Naive thymus-derived CD4-positive, alpha-beta T cell (primary cell): ENCODE measurements around the gene RABL2A. TPM values are rescaled to one million over a fixed set of nuclear protein-coding genes. Genes with fewer than 3 reads are reported as not detected.
A peak's percentile ranks its signal among the peaks of the same experiment; 100 is the strongest.
"Not testable (repeated sequence)": the region's sequence is repeated elsewhere in the genome, so short reads cannot be mapped to it uniquely, and the experiment has no call there.

ENCODE experiments used
- ATAC-seq: fragments of 150-1000 bp; cut with Tn5 transposase; 2 replicates; pipeline ENCODE4 v1.10.0; 2021; ENCODE audit warnings: mild to moderate bottlenecking, moderate library complexity
- CTCF ChIA-PET: fragments of 350-600 bp; sonication (Branson Sonifier 250); formaldehyde crosslinking; loops from one replicate; lab custom pipeline; 2021; ENCODE audit warnings: antibody characterized with exemption; lab: Charles Lee
- POLR2A ChIA-PET: fragments of 350-600 bp; sonication (Branson Sonifier 250); formaldehyde crosslinking; loops from one replicate; lab custom pipeline; 2021; ENCODE audit warnings: antibody characterized with exemption, inconsistent platforms; lab: Charles Lee
- DNase-seq, 9 donors: peaks; one replicate each; pipeline versions ENCODE4 v3.0.0 to v3.0.0-alpha.2; 2020 to 2022; ENCODE audit warnings: mixed read lengths in 1 of 9
- H3K27ac ChIP-seq: one replicate; pipeline ENCODE4 v1.7.0; 2013; ENCODE audit warnings: mild to moderate bottlenecking, low read depth, low read length, moderate library complexity
- H3K27me3 ChIP-seq, 2 donors: one replicate each; pipeline ENCODE4 v1.7.0; 2013; ENCODE audit warnings: low read length in 2 of 2, mild to moderate bottlenecking in 2 of 2, moderate library complexity in 2 of 2; ENCODE audit not compliant: control insufficient read depth in 2 of 2, insufficient read depth in 2 of 2
- H3K36me3 ChIP-seq, 3 experiments: 1 replicate in 2 of 3; 2 replicates in 1 of 3; pipeline ENCODE4 v1.7.0; 2013; ENCODE audit warnings: low read length in 3 of 3, mild to moderate bottlenecking in 3 of 3, moderate library complexity in 1 of 3; ENCODE audit not compliant: insufficient read depth in 3 of 3, control insufficient read depth in 2 of 3
- H3K4me1 ChIP-seq, 2 donors: one replicate each; pipeline ENCODE4 v1.7.0; 2013; ENCODE audit warnings: low read length in 2 of 2, mild to moderate bottlenecking in 2 of 2, moderate library complexity in 1 of 2; ENCODE audit not compliant: control insufficient read depth in 2 of 2, insufficient read depth in 2 of 2
- H3K4me3 ChIP-seq: 2 replicates; pipeline ENCODE4 v1.7.0; 2013; ENCODE audit warnings: mild to moderate bottlenecking, low read length
- H3K9me3 ChIP-seq, 3 experiments: 1 replicate in 2 of 3; 2 replicates in 1 of 3; pipeline ENCODE4 v1.7.0; 2013; ENCODE audit warnings: low read length in 3 of 3; ENCODE audit not compliant: control insufficient read depth in 2 of 3
- H3K27ac Mint-ChIP-seq, 9 donors: one replicate each; pipeline ENCODE4 v1.8.0; 2020 to 2022; ENCODE audit warnings: mixed read lengths in 9 of 9, mild to moderate bottlenecking in 8 of 9, moderate library complexity in 5 of 9, inconsistent platforms in 2 of 9
- H3K27me3 Mint-ChIP-seq, 5 donors: one replicate each; pipeline ENCODE4 v1.8.0; 2021 to 2022; ENCODE audit warnings: mixed read lengths in 5 of 5, mild to moderate bottlenecking in 1 of 5
- H3K36me3 Mint-ChIP-seq, 5 donors: one replicate each; pipeline ENCODE4 v1.8.0; 2020 to 2022; ENCODE audit warnings: mixed read lengths in 5 of 5, mild to moderate bottlenecking in 3 of 5, inconsistent platforms in 1 of 5
- H3K4me1 Mint-ChIP-seq, 7 donors: one replicate each; pipeline ENCODE4 v1.8.0; 2020 to 2022; ENCODE audit warnings: mixed read lengths in 7 of 7, mild to moderate bottlenecking in 3 of 7, inconsistent platforms in 1 of 7
- H3K4me3 Mint-ChIP-seq, 10 donors: one replicate each; pipeline ENCODE4 v1.8.0; 2020 to 2022; ENCODE audit warnings: mild to moderate bottlenecking in 10 of 10, mixed read lengths in 10 of 10, moderate library complexity in 6 of 10, inconsistent platforms in 2 of 10
- H3K9me3 Mint-ChIP-seq, 11 donors: one replicate each; pipeline ENCODE4 v1.8.0; 2020 to 2022; ENCODE audit warnings: mixed read lengths in 11 of 11, mild to moderate bottlenecking in 4 of 11, inconsistent platforms in 1 of 11, moderate library complexity in 1 of 11
- intact Hi-C, 2 donors: fragments of 100-400 bp; cut with micrococcal nuclease; formaldehyde crosslinking; loops; one replicate each; pipeline ENCODE4 v1.15.1; 2023
- polyA plus RNA-seq, 2 donors: library from polyadenylated mRNA; unstranded; fragments of 300-500 nt; fragmentation: Illumina TruSeq; gene quantifications; one replicate each; pipeline ENCODE4 v1.2.3, GENCODE V29; 2021
- total RNA-seq, 6 experiments: library from RNA in 5 of 6; stranded (reverse) in 5 of 6; gene quantifications; 1 replicate in 5 of 6; 2 replicates in 1 of 6; pipeline ENCODE4 v1.2.3 and lab custom pipeline; 2021 to 2026

Gene RABL2A
- total and polyA plus RNA-seq, 7 experiments from 2014 or later: 14.8 to 57.9 (median 25.7) TPM

DNA sequence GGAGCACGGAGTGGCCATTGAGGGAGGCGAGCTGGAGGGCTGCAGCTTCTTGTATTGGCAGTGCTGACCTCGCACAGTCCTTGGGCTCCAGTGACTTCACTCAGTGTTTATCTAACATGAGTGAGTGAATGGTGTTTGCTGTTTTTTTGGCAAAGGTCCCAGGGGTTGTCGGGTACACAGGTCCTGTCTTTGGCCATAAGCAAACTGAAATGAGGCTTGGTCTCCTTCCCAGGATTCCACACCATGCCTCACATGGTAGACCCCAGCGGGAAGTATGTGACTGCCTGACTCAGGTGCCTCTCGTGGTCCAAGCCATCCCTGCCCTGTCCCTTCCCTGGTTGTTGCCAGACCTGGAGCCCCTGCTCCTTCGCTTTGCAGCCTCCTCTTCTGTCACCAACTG is 37.5 kb upstream of the RABL2A start:
- H3K27ac ChIP-seq, H3K4me1 ChIP-seq, H3K4me3 ChIP-seq, CTCF ChIA-PET, POLR2A ChIA-PET, H3K9me3 ChIP-seq, H3K36me3 Mint-ChIP-seq, H3K27me3 Mint-ChIP-seq, ATAC-seq, H3K36me3 ChIP-seq, H3K4me3 Mint-ChIP-seq, H3K27me3 ChIP-seq, H3K27ac Mint-ChIP-seq, intact Hi-C loops, DNase-seq, H3K9me3 Mint-ChIP-seq: not testable (repeated sequence)
- peaks cover 17 to 46% (median 21%) of the 10 kb centered on the region in 7 donors for H3K4me1 Mint-ChIP-seq

DNA sequence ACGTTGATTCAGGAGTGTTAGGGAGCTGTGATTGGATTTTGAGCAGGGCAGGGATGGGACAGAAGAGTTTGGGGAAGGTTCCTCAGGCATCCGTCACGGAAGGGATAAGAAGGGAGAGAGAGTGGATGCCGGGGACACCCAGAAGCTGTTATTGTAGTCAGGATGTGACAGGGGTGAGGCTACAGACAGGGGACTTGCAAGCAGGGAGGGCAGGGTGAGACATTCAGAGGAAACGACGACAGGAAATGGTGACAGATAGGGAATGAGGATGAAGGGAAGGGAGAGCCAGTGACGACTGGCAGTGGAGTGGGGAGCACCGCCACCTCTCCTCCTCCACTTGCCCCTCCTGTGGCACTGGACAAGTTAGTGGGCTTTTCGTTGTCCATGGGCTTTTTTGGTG is 35.1 kb upstream of the RABL2A start:
- H3K9me3 ChIP-seq, H3K36me3 ChIP-seq, H3K9me3 Mint-ChIP-seq, H3K36me3 Mint-ChIP-seq, POLR2A ChIA-PET, H3K27ac ChIP-seq, ATAC-seq, H3K27me3 Mint-ChIP-seq, H3K27me3 ChIP-seq, H3K4me1 ChIP-seq, CTCF ChIA-PET, H3K4me3 ChIP-seq, intact Hi-C loops: not testable (repeated sequence)
- Mint-ChIP-seq H3K4me3 (peak overlapping the region in 5 of 10 donors; percentile 34 to 51 (median 42)), H3K4me1 (peaks cover 8 to 31% (median 15%) of the 10 kb centered on the region in 7 donors), H3K27ac (peak overlapping the region in 6 of 9 donors; percentile 24 to 68 (median 41))
- peak in 4 of 9 donors; percentile 21 to 37 (median 22) for DNase-seq

- H3K36me3 ChIP-seq, CTCF ChIA-PET, H3K27me3 ChIP-seq, POLR2A ChIA-PET, H3K4me3 Mint-ChIP-seq, H3K4me1 ChIP-seq, H3K36me3 Mint-ChIP-seq, H3K27ac Mint-ChIP-seq, H3K27me3 Mint-ChIP-seq, DNase-seq, H3K9me3 Mint-ChIP-seq, H3K27ac ChIP-seq, H3K9me3 ChIP-seq, H3K4me3 ChIP-seq, intact Hi-C loops, ATAC-seq: not testable (repeated sequence)
- peaks cover 6 to 20% (median 10%) of the 10 kb centered on the region in 7 donors for H3K4me1 Mint-ChIP-seq
Measured at GRCh38 chr2:113593280-113593679, 33.8 kb upstream of the RABL2A start.

- H3K36me3 Mint-ChIP-seq, POLR2A ChIA-PET, intact Hi-C loops: not testable (repeated sequence)
Measured at GRCh38 chr2:113595725-113596124, 31.3 kb upstream of the RABL2A start.

GRCh38 chr2:113597164-113597563 is 29.9 kb upstream of the RABL2A start:
- H3K9me3 Mint-ChIP-seq, ATAC-seq, H3K4me1 Mint-ChIP-seq, DNase-seq, H3K4me3 ChIP-seq, H3K9me3 ChIP-seq, H3K27me3 Mint-ChIP-seq, H3K27ac ChIP-seq, H3K36me3 ChIP-seq, intact Hi-C loops, H3K4me3 Mint-ChIP-seq, H3K36me3 Mint-ChIP-seq, POLR2A ChIA-PET, H3K4me1 ChIP-seq, H3K27me3 ChIP-seq, H3K27ac Mint-ChIP-seq, CTCF ChIA-PET: not testable (repeated sequence)

More at GRCh38 chr2:113595725-113596124, 31.3 kb upstream of the RABL2A start:
- H3K4me1 ChIP-seq, ATAC-seq, H3K9me3 Mint-ChIP-seq, H3K4me3 Mint-ChIP-seq, H3K27ac ChIP-seq, CTCF ChIA-PET, H3K4me3 ChIP-seq, DNase-seq, H3K27me3 ChIP-seq, H3K27me3 Mint-ChIP-seq, H3K9me3 ChIP-seq, H3K27ac Mint-ChIP-seq, H3K36me3 ChIP-seq: not testable (repeated sequence)
- H3K4me1 Mint-ChIP-seq: peaks cover 6 to 20% (median 9%) of the 10 kb centered on the region in 7 donors

DNA sequence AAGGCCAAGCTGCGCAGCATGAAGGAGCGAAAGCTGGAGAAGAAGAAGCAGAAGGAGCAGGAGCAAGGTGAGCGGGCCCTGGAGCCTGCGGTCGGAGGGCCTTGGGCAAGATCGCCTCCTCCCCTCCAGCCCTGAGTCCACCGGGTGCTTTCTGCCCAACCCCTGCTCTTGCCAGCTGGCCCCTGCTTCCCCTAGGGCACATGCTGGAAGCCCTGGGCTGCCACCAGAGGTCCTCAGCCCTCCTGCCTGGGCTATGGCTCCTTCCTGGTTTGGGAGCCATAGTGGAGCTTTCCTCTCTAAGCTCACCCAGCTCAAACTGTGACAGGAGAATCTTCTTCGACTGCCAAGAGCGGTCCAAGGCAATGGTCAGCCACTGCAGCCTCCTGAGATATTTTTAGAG is 29.5 kb upstream of the RABL2A start:
- H3K36me3 Mint-ChIP-seq, H3K4me1 Mint-ChIP-seq, POLR2A ChIA-PET, H3K27ac ChIP-seq, H3K4me3 Mint-ChIP-seq, H3K36me3 ChIP-seq, intact Hi-C loops, CTCF ChIA-PET, DNase-seq, H3K9me3 Mint-ChIP-seq, H3K27me3 ChIP-seq, H3K4me1 ChIP-seq, H3K9me3 ChIP-seq, H3K27me3 Mint-ChIP-seq, H3K4me3 ChIP-seq, H3K27ac Mint-ChIP-seq, ATAC-seq: not testable (repeated sequence)

DNA sequence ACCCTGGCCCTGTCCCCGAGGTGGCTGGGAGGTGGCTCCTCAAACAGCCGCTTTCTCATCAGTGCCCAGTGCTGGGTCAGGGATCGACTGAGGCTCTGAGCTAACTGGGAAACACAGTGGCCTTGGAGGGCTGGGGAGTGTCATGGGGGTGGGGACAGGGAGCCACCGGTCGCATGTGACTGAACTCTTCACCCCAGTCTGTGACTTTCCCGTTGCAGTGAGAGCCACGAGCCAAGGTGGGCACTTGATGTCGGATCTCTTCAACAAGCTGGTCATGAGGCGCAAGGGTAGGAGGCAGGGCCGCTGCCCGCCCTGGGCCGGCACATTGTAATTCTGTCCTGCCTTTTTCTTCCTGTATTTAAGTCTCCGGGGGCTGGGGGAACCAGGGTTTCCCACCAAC is 28.9 kb upstream of the RABL2A start:
- H3K27me3 ChIP-seq, H3K27me3 Mint-ChIP-seq, CTCF ChIA-PET, DNase-seq, intact Hi-C loops, ATAC-seq, H3K9me3 Mint-ChIP-seq, H3K4me3 ChIP-seq, H3K4me1 ChIP-seq, POLR2A ChIA-PET, H3K36me3 Mint-ChIP-seq, H3K9me3 ChIP-seq, H3K27ac ChIP-seq, H3K36me3 ChIP-seq, H3K4me3 Mint-ChIP-seq, H3K4me1 Mint-ChIP-seq, H3K27ac Mint-ChIP-seq: not testable (repeated sequence)
